Eye (tissue), 1 donor: ENCODE data around the gene KCNC3.

Experiments
- DNase-seq: peaks from one replicate; pipeline ENCODE4 v3.0.0-alpha.2; 2015

Gene KCNC3

DNA sequence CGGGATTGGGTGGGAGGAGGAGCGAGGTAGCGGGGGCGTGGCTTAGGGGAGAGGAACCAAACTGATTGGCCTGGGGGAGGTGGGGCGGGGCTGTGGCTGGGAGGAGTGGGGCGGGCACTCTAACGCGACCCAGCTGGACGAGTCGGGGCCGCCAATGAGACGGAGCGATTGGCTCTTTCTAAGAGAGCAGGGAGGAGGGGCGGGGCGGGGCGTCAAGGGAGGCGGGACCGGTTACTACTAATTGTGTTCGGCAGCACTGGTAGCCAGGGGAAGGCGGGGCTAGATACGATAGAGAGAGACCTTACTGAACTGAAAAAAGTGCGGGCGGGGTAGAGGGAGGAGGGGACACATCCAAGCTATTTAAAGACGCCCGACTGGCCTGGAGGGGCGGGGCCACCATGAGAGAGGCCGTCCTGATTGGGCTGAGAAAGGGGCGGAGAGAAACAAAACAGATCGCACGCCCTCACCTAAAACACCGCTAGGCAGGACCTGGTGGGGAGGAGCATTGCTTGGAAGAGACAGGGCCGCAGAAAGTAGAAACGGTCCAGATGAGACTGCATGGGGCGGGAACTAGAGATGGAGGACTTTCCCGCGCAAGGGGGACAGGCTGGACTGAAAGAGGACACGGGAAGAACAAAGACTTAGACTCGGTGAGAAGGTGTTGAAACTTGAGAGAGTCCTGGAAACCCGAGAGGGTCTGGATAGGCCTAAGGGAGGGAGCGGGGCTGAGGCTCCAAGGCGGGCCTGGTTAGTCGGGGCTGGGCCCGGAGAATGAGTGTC, at the start of gene KCNC3:
Gene KCNC3 (minus strand): TSS at position 232 of the 780 bp plus-strand sequence. CDS start 295 bp downstream, outside the sequence.
- peak; percentile 100 for DNase-seq

DNA sequence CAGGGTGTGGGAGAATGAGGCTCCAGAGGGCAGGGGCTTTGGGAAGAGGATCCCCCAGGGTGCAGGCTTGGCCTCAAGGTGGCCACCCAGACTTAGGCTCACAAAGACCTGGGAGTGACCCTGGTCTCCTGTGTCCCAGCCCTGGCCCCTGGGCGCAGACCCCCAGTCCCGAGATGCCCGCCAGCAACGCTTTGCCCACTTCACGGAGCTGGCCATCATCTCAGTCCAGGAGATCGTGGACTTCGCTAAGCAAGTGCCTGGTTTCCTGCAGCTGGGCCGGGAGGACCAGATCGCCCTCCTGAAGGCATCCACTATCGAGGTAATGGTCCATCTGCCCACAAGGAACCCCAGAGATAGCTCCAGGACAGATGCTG, 49.7 kb upstream of the KCNC3 start:
- no peak for DNase-seq

- DNase-seq = no peak
Observed at GRCh38 chr19:50378169-50378862, 49.1 kb upstream of the KCNC3 start.

GRCh38 chr19:50377517-50377916, 48.3 kb upstream of the KCNC3 start:
- DNase-seq = no peak

- no peak for DNase-seq
Observed at GRCh38 chr19:50377051-50377461, 47.9 kb upstream of the KCNC3 start.

GRCh38 chr19:50376166-50377050, 47.2 kb upstream of the KCNC3 start, which contains the start of gene NR1H2:
Gene NR1H2, plus strand, starts transcription at chr19:50376457. Its CDS starts 1,149 bp downstream, at chr19:50377606.
- DNase-seq = peak; percentile 99

GRCh38 chr19:50371914-50372475, 42.8 kb upstream of the KCNC3 start:
- no peak for DNase-seq

DNA sequence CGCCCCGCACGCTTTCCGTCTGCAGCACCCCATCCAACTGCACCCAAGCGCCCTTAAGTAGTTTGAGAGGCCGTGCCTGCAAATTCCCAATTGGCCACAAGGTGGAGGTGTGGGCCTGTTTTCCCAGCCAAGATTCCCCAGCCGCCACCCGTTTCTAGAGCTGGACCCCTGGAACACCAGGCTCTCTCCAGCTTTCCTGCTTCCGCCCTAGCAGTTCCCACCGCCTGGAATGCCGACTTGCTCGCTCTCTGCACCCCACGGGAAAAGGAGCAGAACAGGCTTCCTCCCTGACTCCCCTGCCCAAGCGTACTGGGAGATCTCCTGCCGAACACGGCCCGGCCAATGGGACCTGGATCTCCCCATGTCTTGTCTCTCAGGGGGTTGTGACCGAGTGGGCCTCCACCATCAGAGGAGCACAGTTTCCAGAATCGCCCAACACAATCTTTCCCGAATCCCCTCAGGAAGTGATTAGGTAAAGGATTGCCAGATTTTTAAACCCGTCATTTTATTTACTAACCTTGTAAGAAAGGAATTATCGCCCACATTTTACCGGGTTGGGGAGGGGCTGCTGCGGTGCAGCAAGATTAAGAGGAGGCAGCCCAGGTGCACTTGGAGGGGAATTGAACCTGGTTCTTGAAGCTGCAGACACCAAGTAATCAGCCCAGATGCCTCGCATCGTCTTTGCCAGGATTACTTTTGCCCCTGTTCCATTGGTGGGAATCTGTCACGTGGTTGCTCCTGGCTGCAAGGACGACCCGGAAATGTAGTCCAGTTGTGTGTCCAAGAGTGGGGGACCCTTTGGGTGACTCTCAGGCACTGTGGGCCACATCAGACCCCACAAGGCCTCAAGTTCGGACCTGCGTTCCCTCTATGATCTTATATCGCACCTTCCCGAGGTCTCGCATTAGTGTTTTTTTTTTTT, 39.7 kb upstream of the KCNC3 start:
- peak; percentile 97 for DNase-seq

DNA sequence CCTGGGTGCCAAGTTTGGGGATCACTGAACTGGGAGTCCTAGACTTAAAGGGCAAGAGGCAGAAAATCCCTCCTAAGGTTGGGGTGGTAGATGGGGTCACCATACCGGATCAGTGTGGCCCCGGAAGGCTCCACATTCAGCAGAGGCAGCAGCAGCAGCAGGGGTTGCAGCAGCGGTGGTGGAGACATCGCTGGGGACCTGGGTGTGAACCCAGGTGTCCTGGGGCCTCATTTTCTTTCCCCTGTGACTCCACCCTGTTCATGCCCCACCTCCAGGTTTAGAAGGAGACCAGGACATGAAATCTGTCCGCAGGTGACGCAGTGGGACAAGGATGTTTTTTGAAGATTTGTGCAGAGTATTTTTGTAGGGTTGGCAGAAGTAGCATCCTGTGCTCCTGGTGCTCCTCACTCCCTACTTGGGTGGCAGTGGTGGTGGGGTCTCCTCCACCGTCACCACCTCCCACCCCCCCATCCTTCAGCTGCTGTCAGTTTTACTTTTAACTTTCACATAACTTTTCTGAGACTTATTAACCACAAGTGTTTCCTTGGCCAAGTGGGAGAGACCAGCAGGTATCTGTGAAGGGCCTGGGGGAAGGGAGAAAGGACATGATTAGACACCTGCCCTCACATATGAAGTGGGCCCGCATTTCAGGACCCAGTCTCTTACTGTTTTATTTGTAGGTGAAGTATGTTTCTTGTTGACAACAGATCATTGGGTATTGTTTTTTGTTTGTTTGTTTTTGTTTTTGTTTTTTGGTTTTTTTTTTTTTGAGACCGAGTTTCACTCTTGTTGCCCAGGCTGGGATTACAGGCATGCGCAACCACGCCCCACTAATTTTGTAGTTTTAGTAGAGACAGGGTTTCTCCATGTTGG, 36.5 kb upstream of the KCNC3 start, which contains the start of gene NAPSA:
Gene NAPSA (minus strand): TSS at position 206 of the 873 bp plus-strand sequence. CDS start 18 bp downstream, at position 188.
- DNase-seq = no peak

- DNase-seq = no peak
Observed at GRCh38 chr19:50362656-50363424, 33.7 kb upstream of the KCNC3 start.

GRCh38 chr19:50362030-50362412, 32.8 kb upstream of the KCNC3 start:
- DNase-seq = no peak

DNA sequence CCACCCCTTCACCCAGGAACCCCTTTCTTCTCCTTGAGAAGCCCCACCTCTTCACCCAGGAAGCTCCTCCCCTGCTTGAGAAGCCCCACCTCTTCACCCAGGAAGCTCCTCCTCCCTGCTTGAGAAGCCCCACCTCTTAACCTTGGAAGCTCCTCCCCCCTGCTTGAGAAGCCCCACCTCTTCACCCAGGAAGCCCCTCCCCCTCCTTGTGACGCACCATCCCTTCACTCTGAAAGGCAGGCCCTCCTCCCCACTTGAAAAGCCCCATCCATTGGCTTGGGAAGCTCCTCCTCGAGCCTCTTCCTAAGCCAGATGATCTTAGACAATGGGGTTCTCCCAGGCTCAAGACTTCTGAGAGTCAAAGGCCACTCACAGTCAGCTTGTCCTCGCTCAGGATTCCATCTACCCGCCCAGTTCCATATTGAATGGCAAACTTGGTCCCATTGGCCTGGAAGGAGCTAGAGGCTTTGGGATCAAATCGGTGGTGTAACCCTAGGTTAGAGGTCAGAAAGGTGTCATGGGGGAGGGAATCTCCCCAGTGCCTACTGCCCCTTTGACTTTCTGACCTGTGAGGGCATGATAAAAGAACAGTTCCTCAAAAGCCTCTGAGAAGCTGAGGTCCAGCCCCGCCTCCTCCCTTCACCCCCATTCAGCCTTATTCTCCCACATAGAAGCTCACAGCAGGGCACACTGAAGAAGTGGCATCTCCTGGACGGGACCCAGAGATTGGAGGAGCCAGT, 32.3 kb upstream of the KCNC3 start:
- DNase-seq = no peak

DNA sequence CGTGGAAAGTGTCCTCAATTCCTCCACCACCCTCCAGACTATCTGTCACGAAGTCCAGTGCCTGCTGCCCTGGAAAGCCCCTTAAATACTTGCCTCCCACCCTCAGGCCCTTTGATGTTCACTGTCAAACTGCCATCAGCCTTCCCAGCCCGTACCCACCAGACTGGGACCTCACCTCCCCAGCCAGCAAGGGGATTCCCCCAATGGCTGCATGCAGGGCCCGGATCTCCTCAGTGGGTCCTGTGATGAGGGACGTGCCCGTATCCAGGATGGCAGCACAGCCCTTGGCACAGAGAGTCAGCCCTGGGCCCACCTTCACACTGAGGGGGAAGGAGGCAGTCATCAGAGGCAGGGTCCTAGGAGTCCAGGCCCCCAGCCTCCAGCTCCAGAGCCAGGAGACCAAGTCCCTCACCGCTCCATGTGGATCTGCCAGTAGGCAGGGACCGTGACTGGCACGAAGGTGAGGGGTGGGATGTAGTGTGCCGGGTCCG, 30.2 kb upstream of the KCNC3 start:
- DNase-seq = no peak

GRCh38 chr19:50358483-50359327, 29.5 kb upstream of the KCNC3 start:
- DNase-seq = peak; percentile 79

- DNase-seq = peak; percentile 89
Observed at GRCh38 chr19:50357178-50358100, 28.3 kb upstream of the KCNC3 start.

DNA sequence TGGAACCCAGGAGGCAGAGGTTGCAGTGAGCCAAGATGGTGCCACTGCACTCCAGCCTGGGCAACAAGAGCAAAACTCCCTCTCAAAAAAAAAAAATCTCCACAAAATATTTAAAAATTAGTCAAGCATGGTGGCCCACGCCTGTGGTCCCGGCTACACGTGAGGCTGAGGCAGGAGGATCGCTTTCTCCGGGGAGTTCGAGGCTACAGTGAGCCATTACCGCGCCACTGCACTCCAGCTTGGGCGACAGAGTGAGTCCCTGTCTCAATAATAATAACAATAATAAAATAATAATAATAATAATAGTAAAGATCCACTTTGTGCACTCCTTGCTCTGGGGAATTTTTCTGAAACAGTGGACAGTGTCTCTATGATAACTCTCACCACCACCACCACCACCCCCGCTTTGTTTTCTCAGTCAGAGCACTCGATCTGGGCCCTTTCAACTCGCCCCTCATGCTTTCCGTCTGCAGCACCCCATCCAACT, 27.6 kb upstream of the KCNC3 start:
- DNase-seq = no peak
